ENCODE data around the gene SLC6A3. TPM values are rescaled to one million over a fixed set of nuclear protein-coding genes. Genes with fewer than 3 reads are reported as not detected.

The SLC6A3 gene
- total RNA-seq, 2 donors from 2014 or later = not detected

GRCh38 chr5:1419476-1420210 is 25.6 kb downstream of the SLC6A3 start:
- H3K4me1 ChIP-seq = no peaks in the 10 kb centered on the region
- no peak overlapping the region for H3K27ac ChIP-seq
- DNase-seq = no peak
- no peak overlapping the region for H3K4me3 ChIP-seq
- intact Hi-C loops (cut with DNase I) = no loop called here
- H3K9ac ChIP-seq (ENCODE audit: low read depth in 2 of 2, low read length in 2 of 2) = no peak overlapping the region
- no peaks in the 10 kb centered on the region for H3K27me3 ChIP-seq
- no peak for TF ChIP-seq CTCF (IDR thresholded peaks at IDR 0.05)
- H3K36me3 ChIP-seq = no peaks in the 10 kb centered on the region
- H3K9me3 ChIP-seq = no peaks in the 10 kb centered on the region

GRCh38 chr5:1418921-1419280 is 26.3 kb downstream of the SLC6A3 start:
- no peak for TF ChIP-seq CTCF (IDR thresholded peaks at IDR 0.05)
- Histone ChIP-seq H3K36me3 (no peaks in the 10 kb centered on the region), H3K9me3 (no peaks in the 10 kb centered on the region), H3K4me1 (no peaks in the 10 kb centered on the region), H3K27ac (no peak overlapping the region), H3K9ac (ENCODE audit: low read depth in 2 of 2, low read length in 2 of 2) (no peak overlapping the region), H3K4me3 (no peak overlapping the region), H3K27me3 (no peaks in the 10 kb centered on the region)
- DNase-seq = no peak
- intact Hi-C loops (cut with DNase I) = no loop called here

GRCh38 chr5:1418238-1418920 is 26.9 kb downstream of the SLC6A3 start:
- H3K4me3 ChIP-seq = no peak overlapping the region
- H3K4me1 ChIP-seq = no peaks in the 10 kb centered on the region
- no peak overlapping the region for H3K9ac ChIP-seq (ENCODE audit: low read depth in 2 of 2, low read length in 2 of 2)
- no peak overlapping the region for H3K27ac ChIP-seq
- H3K36me3 ChIP-seq = no peaks in the 10 kb centered on the region
- DNase-seq = no peak
- no peaks in the 10 kb centered on the region for H3K9me3 ChIP-seq
- intact Hi-C loops (cut with DNase I) = no loop called here
- H3K27me3 ChIP-seq = no peaks in the 10 kb centered on the region
- TF ChIP-seq CTCF (IDR thresholded peaks at IDR 0.05) = no peak

- Histone ChIP-seq H3K36me3 (no peaks in the 10 kb centered on the region), H3K4me1 (no peaks in the 10 kb centered on the region), H3K27ac (no peak overlapping the region), H3K9ac (ENCODE audit: low read depth in 2 of 2, low read length in 2 of 2) (no peak overlapping the region), H3K4me3 (no peak overlapping the region), H3K9me3 (no peaks in the 10 kb centered on the region), H3K27me3 (no peaks in the 10 kb centered on the region)
- intact Hi-C loops (cut with DNase I) = no loop called here
- no peak for TF ChIP-seq CTCF (IDR thresholded peaks at IDR 0.05)
- DNase-seq = no peak
Observed at GRCh38 chr5:1417586-1418225, 27.5 kb downstream of the SLC6A3 start.

GRCh38 chr5:1416856-1417469 is 28.3 kb downstream of the SLC6A3 start:
- Histone ChIP-seq H3K36me3 (no peaks in the 10 kb centered on the region), H3K9ac (ENCODE audit: low read depth in 2 of 2, low read length in 2 of 2) (no peak overlapping the region), H3K9me3 (no peaks in the 10 kb centered on the region), H3K27ac (no peak overlapping the region), H3K27me3 (no peaks in the 10 kb centered on the region), H3K4me3 (no peak overlapping the region), H3K4me1 (no peaks in the 10 kb centered on the region)
- intact Hi-C loops (cut with DNase I) = no loop called here
- no peak for TF ChIP-seq CTCF (IDR thresholded peaks at IDR 0.05)
- DNase-seq = no peak
